AG10803 (cell line): ENCODE results near the gene PCSK5.

Experiments used
- DNase-seq: peaks from one replicate; pipeline ENCODE4 v3.0.0; 2010; ENCODE audit warnings: low read depth
- H3K4me3 ChIP-seq: 2 replicates; pipeline ENCODE4 v1.5.1; 2011; ENCODE audit warnings: mild to moderate bottlenecking, low read length, control low read depth
- TF ChIP-seq, protein P1 (sequence below): conservative IDR thresholded peaks from 2 replicates; pipeline ENCODE4 v1.5.1; 2011; ENCODE audit warnings: mild to moderate bottlenecking, low read length, control low read depth, inconsistent platforms

Gene PCSK5

GRCh38 chr9:76018761-76019160, 128.3 kb downstream of the PCSK5 start:
- TF ChIP-seq, protein P1, sequence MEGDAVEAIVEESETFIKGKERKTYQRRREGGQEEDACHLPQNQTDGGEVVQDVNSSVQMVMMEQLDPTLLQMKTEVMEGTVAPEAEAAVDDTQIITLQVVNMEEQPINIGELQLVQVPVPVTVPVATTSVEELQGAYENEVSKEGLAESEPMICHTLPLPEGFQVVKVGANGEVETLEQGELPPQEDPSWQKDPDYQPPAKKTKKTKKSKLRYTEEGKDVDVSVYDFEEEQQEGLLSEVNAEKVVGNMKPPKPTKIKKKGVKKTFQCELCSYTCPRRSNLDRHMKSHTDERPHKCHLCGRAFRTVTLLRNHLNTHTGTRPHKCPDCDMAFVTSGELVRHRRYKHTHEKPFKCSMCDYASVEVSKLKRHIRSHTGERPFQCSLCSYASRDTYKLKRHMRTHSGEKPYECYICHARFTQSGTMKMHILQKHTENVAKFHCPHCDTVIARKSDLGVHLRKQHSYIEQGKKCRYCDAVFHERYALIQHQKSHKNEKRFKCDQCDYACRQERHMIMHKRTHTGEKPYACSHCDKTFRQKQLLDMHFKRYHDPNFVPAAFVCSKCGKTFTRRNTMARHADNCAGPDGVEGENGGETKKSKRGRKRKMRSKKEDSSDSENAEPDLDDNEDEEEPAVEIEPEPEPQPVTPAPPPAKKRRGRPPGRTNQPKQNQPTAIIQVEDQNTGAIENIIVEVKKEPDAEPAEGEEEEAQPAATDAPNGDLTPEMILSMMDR, result no peak
- no peak overlapping the region for H3K4me3 ChIP-seq
- DNase-seq, result no peak

DNA sequence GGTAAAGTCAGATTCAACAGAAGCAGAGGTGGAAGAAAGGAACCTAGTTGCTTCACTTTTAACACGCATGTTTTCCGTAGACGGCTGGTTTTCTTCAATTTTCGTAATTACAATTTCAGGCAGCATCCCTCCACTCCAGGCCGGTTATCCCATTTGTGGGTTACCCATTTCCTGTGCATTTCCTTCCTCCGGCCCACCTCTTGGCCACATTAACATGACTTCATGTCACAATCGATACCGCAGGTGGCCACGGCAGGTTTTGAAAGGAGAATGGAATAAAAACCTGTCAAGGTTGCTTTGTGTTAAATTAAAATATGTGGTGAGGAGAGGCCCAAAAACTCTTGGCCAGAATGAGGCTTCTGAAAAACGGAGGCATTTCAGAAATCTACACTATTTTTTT, 130.2 kb downstream of the PCSK5 start:
- TF ChIP-seq, protein P1, result no peak
- H3K4me3 ChIP-seq, result no peak overlapping the region
- DNase-seq, result no peak

DNA sequence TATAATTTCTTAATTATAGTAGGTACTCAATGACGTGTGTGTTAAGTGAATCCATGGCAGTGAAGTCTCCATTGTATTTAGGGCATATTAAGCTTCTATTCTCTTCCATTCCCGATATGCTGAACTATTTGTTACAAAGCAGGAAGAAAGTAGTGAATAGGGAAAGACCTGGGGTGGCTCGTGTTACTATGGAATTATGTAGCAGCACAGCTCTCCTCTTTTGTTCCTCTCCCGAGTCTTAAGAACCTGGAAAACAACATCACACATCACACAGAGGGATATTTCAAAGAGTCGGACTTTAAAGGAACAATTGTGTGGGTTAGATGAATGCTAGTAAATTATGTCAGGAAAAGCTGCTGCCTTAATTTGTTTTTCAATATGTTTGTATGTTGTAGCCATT, 131.8 kb downstream of the PCSK5 start:
- H3K4me3 ChIP-seq, result no peak overlapping the region
- no peak for DNase-seq
- TF ChIP-seq, protein P1, result no peak

DNA sequence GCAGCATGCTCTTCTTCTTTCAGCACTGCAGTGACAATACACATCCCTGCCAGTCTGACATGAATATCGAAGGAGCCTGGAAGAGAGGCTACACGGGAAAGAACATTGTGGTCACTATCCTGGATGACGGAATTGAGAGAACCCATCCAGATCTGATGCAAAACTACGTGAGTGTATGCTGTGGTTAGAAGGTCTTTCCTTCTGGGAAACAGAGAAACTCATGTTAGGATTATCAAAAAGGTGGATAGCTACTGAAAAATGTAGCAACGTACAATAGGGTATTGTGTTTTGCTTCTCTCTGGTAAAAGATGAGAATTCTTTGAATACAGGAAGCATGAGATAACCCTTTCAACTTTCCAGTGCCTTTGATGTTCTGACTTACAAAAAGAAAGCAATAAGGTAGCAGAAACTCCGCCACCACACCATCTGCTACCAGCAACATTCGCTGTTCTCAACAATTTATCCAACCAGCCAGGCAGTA, 133.3 kb downstream of the PCSK5 start:
- DNase-seq, result no peak
- no peak overlapping the region for H3K4me3 ChIP-seq
- TF ChIP-seq, protein P1, result no peak

- H3K4me3 ChIP-seq, result no peak overlapping the region
- TF ChIP-seq, protein P1, result no peak
- no peak for DNase-seq
Observed at GRCh38 chr9:76025286-76025685, 134.8 kb downstream of the PCSK5 start.

DNA sequence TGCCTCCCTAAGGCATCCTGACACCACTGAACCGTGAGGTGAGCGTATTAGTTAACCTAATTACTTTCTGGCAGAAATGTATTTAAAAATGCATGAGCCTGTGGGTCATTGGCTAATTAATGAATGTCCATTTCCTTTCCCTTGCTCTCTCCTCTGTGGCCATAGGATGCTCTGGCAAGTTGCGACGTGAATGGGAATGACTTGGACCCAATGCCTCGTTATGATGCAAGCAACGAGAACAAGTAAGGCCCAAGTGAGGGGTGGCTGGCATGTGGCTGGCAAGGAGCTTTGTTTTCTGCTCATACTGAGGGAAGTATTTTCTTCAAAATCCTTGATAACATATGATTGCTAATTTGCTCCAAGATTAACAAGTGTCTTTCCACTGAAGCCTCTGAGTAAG, 136.3 kb downstream of the PCSK5 start:
- DNase-seq, result no peak
- TF ChIP-seq, protein P1, result no peak
- no peak overlapping the region for H3K4me3 ChIP-seq

GRCh38 chr9:76027416-76027815, 136.9 kb downstream of the PCSK5 start:
- no peak overlapping the region for H3K4me3 ChIP-seq
- DNase-seq, result no peak

More at GRCh38 chr9:76027416-76027815, 136.9 kb downstream of the PCSK5 start:
- TF ChIP-seq, protein P1, result no peak
